Activated effector memory CD4-positive, alpha-beta T cell treated with anti-CD3 and anti-CD28 coated beads, Interleukin-2, amount 50 U/mL, for 16 hours (primary cell): Measurements from ENCODE around the gene LDLRAD3.

ENCODE experiments used
- DNase-seq: peaks from one replicate; pipeline ENCODE4 v3.0.0-alpha.2; 2020

The LDLRAD3 gene

DNA sequence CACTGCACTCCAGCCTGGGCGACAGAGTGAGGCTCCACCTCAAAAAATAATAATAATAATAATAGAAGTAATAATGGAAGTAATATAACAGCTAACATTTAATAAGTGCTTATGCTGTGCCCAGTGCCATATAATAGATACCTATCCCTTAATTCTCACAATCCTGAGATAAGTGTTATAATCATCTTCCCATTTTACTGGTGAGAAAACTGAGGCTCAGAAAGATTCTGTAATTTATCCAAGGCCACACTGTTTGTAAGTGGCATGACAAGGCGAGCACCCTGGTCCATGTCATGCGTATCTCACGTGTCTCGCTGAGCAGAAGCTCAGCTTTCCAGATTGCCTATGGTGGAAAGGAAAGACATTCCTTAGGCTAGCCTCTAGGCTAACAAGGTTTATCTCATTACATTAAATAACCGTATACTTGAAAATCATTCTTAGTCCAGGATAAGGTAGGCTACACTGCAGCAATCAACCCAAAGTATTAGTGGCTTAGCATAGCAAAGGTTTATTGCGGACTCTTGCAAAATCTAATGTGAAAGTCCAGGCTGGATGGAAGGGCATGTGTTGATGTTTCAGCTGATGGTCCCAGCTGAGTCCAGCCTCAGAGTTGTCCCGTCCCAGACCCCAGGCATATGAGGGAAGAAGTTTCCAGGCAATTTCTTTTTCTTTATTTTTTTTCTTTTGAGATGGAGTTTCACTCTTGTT is 15.0 kb upstream of the LDLRAD3 start:
- DNase-seq = no peak

DNA sequence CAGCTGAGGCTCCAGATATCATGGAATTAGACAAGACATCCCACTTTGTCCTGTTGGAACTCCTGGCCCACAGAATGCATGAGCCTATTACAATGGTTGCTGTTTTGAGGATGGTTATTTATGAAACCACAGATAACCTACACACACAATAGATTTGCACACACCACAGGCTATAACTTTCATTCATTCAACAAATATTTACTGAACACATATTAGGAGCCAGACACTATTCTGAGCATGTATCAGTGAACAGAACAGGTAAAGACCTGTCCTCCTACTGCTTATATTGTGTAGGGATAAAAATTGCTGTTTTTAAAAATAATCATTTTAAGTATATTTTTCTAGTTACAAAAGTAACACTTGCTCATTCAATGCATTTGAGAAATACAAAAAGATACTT is 13.4 kb upstream of the LDLRAD3 start:
- no peak for DNase-seq

DNA sequence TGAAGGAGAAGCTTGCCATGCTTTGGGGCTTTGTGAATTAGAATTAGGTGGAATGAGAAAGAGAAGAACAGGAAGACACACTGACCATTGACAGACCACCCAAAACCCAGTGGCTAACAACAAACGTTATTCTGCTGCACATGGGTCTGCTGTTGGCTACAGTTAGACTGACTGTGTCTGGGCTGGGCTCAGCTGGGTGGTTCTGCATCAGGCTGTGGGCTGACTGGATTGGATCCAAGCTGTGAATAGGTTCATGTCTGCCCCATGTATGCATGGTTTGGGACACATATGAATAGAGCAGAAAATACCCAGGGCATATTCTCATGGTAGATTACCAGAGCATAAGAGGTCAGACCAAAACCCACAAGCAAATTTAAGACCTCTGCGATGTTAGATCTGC is 11.7 kb upstream of the LDLRAD3 start:
- no peak for DNase-seq

GRCh38 chr11:35932681-35933319 is 11.1 kb upstream of the LDLRAD3 start:
- no peak for DNase-seq

- DNase-seq = no peak
Observed at GRCh38 chr11:35933320-35933871, 10.5 kb upstream of the LDLRAD3 start.

GRCh38 chr11:35934271-35934670 is 9.6 kb upstream of the LDLRAD3 start:
- DNase-seq = no peak

DNA sequence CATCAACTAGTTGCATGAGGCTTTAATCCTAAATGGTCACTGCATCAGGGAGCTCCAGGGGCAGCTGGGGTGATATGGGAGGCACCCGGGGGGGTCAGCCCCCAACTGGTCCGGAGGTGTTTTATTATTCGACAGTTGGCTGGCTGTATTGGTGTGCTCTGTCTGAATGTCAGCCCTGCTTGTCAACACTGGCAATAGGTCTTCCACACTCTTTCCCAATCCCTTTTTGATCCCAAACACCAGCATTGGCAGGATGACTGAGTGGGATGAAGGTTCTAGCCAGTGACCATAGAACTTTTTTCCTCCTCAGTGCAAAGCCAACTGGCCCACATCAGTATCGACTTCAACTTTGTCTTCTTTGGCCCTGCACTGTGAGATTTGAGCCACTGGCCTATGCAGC is 8.9 kb upstream of the LDLRAD3 start:
- no peak for DNase-seq

DNA sequence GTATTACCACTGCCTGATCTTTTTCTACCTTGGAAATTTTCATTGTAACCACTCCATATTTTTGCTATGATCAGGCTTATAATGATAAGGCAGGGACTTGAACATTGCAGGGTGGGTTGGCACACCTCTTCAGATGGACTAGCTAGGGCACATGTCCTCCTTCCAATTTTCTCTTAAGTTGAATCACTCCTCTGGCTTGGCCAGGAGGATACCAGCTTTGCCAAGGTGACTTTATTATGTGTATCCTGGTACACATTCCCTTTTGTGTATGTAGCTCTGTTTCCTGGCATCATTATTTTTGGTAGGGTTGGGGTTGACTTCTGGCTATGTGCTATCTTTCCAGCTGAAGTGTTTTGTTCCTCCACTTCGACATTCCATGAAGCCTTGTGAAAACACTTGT is 8.5 kb upstream of the LDLRAD3 start:
- DNase-seq = no peak

- no peak for DNase-seq
Observed at GRCh38 chr11:35937111-35937510, 6.8 kb upstream of the LDLRAD3 start.

DNA sequence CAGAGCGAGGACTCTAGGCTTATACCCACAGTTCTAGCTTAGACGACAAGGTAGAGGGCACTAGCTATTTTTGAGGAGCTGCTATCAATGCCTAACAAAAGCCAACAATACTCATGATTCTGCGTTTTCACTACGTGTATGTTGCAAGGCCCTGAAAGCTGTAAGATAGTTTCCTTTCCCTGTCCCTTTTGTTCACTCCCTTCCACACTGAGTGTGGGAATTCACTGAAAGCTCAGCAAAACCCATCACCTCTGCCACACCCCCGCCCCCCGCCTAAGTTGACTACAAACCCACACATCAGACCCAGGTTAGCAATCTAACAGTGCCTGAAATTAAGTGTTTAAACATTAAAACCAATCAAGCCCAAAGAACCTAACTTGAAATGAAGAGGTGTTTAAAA is 6.2 kb upstream of the LDLRAD3 start:
- DNase-seq = no peak

GRCh38 chr11:35938231-35938630 is 5.6 kb upstream of the LDLRAD3 start:
- no peak for DNase-seq

- DNase-seq = no peak
Observed at GRCh38 chr11:35943309-35943708, 553 bp upstream of the LDLRAD3 start.

- no peak for DNase-seq
Observed at GRCh38 chr11:35944503-35945136, 758 bp downstream of the LDLRAD3 start.

DNA sequence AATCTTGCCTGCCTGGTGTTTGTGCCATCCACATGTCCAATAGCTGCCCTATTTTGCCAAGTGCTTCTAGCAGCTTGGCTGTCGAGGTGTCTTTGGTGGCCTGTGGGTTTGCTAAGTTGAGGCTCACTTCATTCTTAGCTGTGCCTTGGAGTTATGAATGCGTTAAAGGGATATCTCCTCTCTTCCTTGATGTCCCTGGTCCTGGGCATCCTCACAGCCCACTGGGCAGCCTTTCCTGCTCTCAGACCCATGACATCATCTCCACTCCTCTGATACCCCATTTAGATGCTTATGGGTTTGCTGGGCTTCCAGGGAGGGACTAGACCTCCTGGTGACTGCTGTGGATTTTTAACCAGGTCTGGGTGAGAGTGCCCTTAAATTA is 1.3 kb downstream of the LDLRAD3 start:
- DNase-seq = no peak

DNA sequence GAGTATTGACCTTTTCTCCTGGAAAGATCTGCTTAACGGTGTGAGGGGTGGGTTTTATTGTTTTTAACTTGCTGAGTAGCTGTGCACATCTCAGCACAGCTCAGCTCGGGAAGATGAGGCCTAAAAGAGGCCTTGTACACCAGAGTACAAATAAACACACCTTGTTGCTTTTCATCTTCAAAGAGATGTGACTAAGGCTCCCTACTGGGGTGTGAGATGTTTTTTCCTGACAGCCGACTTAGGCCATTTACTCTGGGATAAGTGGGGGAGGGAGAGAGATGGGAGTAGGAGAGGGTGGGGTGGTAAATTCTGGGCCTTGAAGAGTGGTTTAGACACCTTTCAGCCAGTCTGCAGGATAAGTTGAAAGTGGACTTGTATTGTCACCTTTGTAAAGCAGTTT is 2.9 kb downstream of the LDLRAD3 start:
- DNase-seq = no peak

DNA sequence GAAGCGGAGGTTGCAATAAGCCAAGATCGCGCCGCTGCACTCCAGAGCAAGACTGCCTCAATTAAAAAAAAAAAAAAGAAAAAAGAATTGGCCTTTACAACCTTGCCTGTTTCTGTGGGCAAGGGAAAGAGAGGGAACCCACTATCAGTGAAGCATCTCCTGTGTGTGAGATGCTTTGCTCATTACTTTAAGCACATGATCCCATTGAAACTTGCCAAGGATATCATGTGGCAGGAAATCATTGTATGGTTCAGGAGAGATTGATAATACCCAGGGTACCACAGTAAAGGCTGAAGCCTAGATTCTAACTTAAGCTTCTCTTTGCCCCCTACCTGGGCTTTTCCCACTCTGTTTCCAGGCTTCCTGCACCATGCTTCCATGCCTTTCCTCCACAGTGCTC is 3.6 kb downstream of the LDLRAD3 start:
- DNase-seq = no peak

GRCh38 chr11:35949242-35949641 is 5.4 kb downstream of the LDLRAD3 start:
- no peak for DNase-seq

- no peak for DNase-seq
Observed at GRCh38 chr11:35950082-35950481, 6.2 kb downstream of the LDLRAD3 start.

DNA sequence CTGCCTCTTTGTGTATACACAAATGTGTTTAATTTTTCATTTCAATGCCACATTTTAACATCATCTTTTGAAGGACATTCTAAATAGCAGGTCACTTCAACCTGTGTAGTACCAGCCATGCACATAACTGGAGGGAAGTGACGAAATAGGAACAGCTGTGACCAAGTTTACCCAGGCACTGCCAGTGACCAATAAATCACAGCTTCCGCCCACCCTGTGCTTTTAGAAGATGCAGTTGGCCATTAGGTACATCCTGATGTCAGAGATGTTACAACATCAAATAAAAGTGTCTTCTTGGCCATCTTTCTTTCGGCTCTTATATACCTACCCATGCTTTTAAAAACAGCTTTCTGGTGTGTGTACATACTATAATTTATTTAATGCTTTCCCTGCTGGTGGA is 7.8 kb downstream of the LDLRAD3 start:
- no peak for DNase-seq

GRCh38 chr11:35953081-35953760 is 9.4 kb downstream of the LDLRAD3 start:
- no peak for DNase-seq

DNA sequence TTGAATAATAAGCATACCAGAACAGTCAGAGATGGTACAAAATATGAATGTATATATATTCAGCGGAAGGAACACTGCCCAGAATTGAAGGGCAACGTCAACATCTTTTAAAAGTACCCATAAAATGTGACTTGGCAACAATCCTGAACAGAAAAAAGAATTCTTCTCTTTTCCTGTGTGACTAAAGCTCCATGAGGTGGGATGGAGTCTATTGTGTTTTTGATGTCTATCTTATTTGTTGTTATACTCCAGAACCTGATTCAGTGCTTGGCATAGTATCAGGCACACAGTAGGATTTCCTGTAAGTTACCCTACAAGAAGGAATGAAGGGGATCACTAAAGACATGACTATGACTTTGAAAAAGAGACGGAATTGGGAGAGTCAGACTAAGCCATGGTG is 10.3 kb downstream of the LDLRAD3 start:
- DNase-seq = no peak

DNA sequence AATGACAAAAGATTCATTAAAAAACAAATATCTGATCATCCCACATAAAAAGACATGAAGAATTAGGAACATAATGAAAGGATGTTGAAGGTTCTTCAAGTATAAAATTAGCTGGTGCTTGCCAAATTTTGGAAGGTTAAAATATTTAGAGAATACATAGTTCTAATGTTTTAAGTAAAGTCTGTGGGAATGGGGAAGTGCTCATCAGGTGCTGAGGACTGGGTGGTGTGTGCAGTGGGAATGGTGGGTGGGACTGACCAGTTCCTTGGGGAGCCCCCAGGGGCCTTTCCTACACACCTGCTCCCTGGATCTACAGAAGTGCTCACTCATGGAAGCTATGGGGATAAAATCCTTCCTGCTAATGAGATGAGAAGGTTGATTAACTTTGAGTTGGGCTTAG is 11.8 kb downstream of the LDLRAD3 start:
- DNase-seq = no peak

DNA sequence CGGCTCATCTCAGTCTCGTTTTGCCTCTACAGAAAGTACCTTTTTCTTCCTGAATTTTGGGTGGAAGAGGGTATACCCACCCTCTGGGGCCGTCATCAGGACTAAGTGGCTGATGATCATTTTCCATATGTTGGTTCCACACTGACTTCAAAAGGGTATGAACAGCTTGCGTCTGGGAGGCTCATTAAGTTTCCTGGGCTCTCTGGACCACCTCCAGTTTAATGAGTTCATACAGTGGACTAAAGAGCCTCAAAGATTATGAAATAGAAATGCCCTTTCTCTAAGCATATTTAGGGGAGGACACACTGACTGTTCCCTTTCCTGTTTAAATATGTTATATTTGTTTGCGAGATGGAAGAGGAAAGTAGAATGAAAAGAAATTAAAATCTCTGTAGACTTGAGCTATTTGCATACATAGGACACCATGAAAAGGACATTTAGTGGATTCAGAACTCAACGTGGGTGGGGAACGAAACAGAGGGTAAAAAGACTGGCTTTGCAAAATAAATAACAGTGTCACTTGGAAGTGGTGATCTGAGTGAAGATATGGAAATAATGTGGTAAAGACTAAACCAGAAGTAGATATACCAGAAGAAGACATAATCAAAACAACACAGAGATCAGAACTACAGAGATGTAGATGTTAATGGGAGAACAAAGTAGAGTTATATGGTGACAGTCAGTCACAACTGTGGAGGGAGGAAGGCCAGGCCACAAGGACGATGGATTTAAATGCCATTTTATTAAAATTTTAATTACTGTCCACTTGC is 18.7 kb downstream of the LDLRAD3 start:
- DNase-seq = no peak
